GM12878 (cell line): ENCODE measurements around the gene SLC39A13. TPM values are rescaled to one million over a fixed set of nuclear protein-coding genes. Genes with fewer than 3 reads are reported as not detected.

Experiments
- ATF2 ChIP-seq: IDR thresholded peaks from 2 replicates; pipeline ENCODE4 v1.6.1; 2012; ENCODE audit warnings: low read length, inconsistent platforms
- EP300 ChIP-seq, 2 experiments: fragments of 150-350 bp in 1 of 2; IDR thresholded peaks; 2 replicates each; pipeline ENCODE4 v1.6.1; 2011 to 2012; ENCODE audit warnings: low read depth in 2 of 2, low read length in 2 of 2, borderline replicate concordance in 1 of 2, improper control_type of control experiment in 1 of 2, inconsistent platforms in 1 of 2; ENCODE audit not compliant: control insufficient read depth in 1 of 2
- ESRRA ChIP-seq: IDR thresholded peaks from 2 replicates; pipeline ENCODE4 v1.6.1; 2012; ENCODE audit warnings: mild to moderate bottlenecking, low read length, improper control_type of control experiment
- IKZF1 ChIP-seq: fragments of 450-650 bp; conservative IDR thresholded peaks from 2 replicates; pipeline ENCODE4 v1.6.1; 2017; ENCODE audit warnings: antibody characterized with exemption, mild to moderate bottlenecking
- PRDM15 ChIP-seq: fragments of 450-650 bp; formaldehyde crosslinking; IDR thresholded peaks from 2 replicates; pipeline ENCODE4 v1.4.0; 2020; ENCODE audit warnings: mild to moderate bottlenecking, moderate library complexity
- REST ChIP-seq: IDR thresholded peaks from 2 replicates; pipeline ENCODE4 v1.6.1; 2012; ENCODE audit warnings: mild to moderate bottlenecking, low read depth, low read length
- SIX5 ChIP-seq: IDR thresholded peaks from 2 replicates; pipeline ENCODE4 v1.6.1; 2011; ENCODE audit warnings: mild to moderate bottlenecking, low read depth, low read length, moderate library complexity; ENCODE audit not compliant: severe bottlenecking
- ZBTB11 ChIP-seq: fragments of 450-650 bp; formaldehyde crosslinking; IDR thresholded peaks from 2 replicates; pipeline ENCODE4 v1.5.0; 2022; ENCODE audit warnings: mild to moderate bottlenecking, missing genetic modification characterization
- ZNF217 ChIP-seq: fragments of 450-650 bp; IDR thresholded peaks from 2 replicates; pipeline ENCODE4 v1.6.1; 2017; ENCODE audit warnings: antibody characterized with exemption, mild to moderate bottlenecking
- ZNF274 ChIP-seq: IDR thresholded peaks from one replicate; pipeline ENCODE4 v1.8.0; 2011; ENCODE audit not compliant: insufficient read length, insufficient read depth
- polyA plus RNA-seq, 11 experiments: library from polyadenylated mRNA; depleted of rRNA in 4 of 11; unstranded in 6 of 11; stranded (reverse) in 5 of 11; fragments of >200 nt; fragmentation: Nextera tagmentation in 4 of 11; fragmentation: Illumina TruSeq in 1 of 11; extraction: Ambion mirVana in 4 of 11; extraction: Trizol in 1 of 11; gene quantifications; 1 replicate in 1 of 11; 2 replicates in 10 of 11; pipeline versions ENCODE4 v1.2.1 to v1.2.3, GENCODE V29; 2011 to 2016; ENCODE audit warnings: inconsistent platforms in 2 of 11, missing spikeins in 2 of 11, low read depth in 1 of 11
- total RNA-seq, 4 experiments: library from RNA; depleted of rRNA in 3 of 4; stranded (reverse); fragments of >200 nt in 3 of 4; fragmentation: Illumina TruSeq in 1 of 4; extraction: Trizol in 1 of 4; gene quantifications; 2 replicates each; pipeline versions ENCODE4 v1.2.1 to v1.2.3, GENCODE V29; 2013 to 2021

SLC39A13 gene
- total and polyA plus RNA-seq, 10 of the 15 experiments (the other 5 are each of a cell fraction or from before 2014, with no cell fraction given), result 0.23 to 19.8 (median 6.3) TPM

- TF ChIP-seq REST (no peak), IKZF1 (no peak), ATF2 (no peak), SIX5 (no peak), ZNF274 (no peak), ZBTB11 (CRISPR knock-in tag) (no peak), PRDM15 (no peak), ESRRA (no peak), EP300 (IDR thresholded peaks at IDR 0.05; ENCODE audit: borderline replicate concordance in 1 of 2, control insufficient read depth in 1 of 2, low read depth in 2 of 2, low read length in 2 of 2) (no peak), ZNF217 (no peak)
Measured at GRCh38 chr11:47391711-47392432, 16.5 kb upstream of the SLC39A13 start (continued).
